Measurements from ENCODE around the gene PHF12.
"Not testable (repeated sequence)": the region's sequence is repeated elsewhere in the genome, so short reads cannot be mapped to it uniquely, and the experiment has no call there.

PHF12 gene

GRCh38 chr17:28885363-28885762 lies 66.0 kb downstream of the PHF12 start:
- DNase-seq (ENCODE audit: low spot score) (no peak), FAIRE-seq (no peak)

GRCh38 chr17:28883967-28884702 lies 67.2 kb downstream of the PHF12 start:
- FAIRE-seq (peak; percentile 52), DNase-seq (ENCODE audit: low spot score) (no peak)

GRCh38 chr17:28882154-28882895 lies 69.0 kb downstream of the PHF12 start:
- FAIRE-seq (no peak), DNase-seq (ENCODE audit: low spot score) (no peak)

- FAIRE-seq (no peak), DNase-seq (ENCODE audit: low spot score) (no peak)
These were observed 69.7 kb downstream of the PHF12 start for GRCh38 chr17:28881533-28882056.

GRCh38 chr17:28880572-28880945 lies 70.8 kb downstream of the PHF12 start:
- DNase-seq (ENCODE audit: low spot score) (no peak), FAIRE-seq (no peak)

GRCh38 chr17:28879886-28880571 lies 71.3 kb downstream of the PHF12 start:
- FAIRE-seq (no peak), DNase-seq (ENCODE audit: low spot score) (no peak)

- FAIRE-seq (no peak), DNase-seq (ENCODE audit: low spot score) (peak; percentile 47)
These were observed 72.3 kb downstream of the PHF12 start for GRCh38 chr17:28878981-28879380.

- FAIRE-seq, result no peak
- DNase-seq (ENCODE audit: low spot score), result no peak
These were observed 73.0 kb downstream of the PHF12 start for GRCh38 chr17:28878158-28878910.

GRCh38 chr17:28877150-28877711 lies 74.1 kb downstream of the PHF12 start:
- not testable (repeated sequence) for FAIRE-seq; DNase-seq (ENCODE audit: low spot score)

GRCh38 chr17:28875848-28876550 lies 75.3 kb downstream of the PHF12 start:
- FAIRE-seq (no peak), DNase-seq (ENCODE audit: low spot score) (no peak)

- FAIRE-seq (no peak), DNase-seq (ENCODE audit: low spot score) (no peak)
These were observed 76.6 kb downstream of the PHF12 start for GRCh38 chr17:28874750-28875149.

- no peak for DNase-seq (ENCODE audit: low spot score)
- no peak for FAIRE-seq
These were observed 77.5 kb downstream of the PHF12 start for GRCh38 chr17:28873839-28874238.

GRCh38 chr17:28871056-28871579 lies 80.2 kb downstream of the PHF12 start:
- FAIRE-seq (no peak), DNase-seq (ENCODE audit: low spot score) (no peak)

GRCh38 chr17:28867276-28867675 lies 84.0 kb downstream of the PHF12 start:
- FAIRE-seq, result no peak
- no peak for DNase-seq (ENCODE audit: low spot score)

GRCh38 chr17:28865946-28866752 lies 85.2 kb downstream of the PHF12 start:
- FAIRE-seq, result no peak
- no peak for DNase-seq (ENCODE audit: low spot score)

- FAIRE-seq (no peak), DNase-seq (ENCODE audit: low spot score) (no peak)
These were observed 86.1 kb downstream of the PHF12 start for GRCh38 chr17:28864991-28865849.

GRCh38 chr17:28863953-28864352 lies 87.4 kb downstream of the PHF12 start:
- no peak for FAIRE-seq
- no peak for DNase-seq (ENCODE audit: low spot score)

GRCh38 chr17:28862561-28862960 lies 88.8 kb downstream of the PHF12 start:
- no peak for DNase-seq (ENCODE audit: low spot score)

More at GRCh38 chr17:28862561-28862960, 88.8 kb downstream of the PHF12 start:
- FAIRE-seq, result no peak

All from urothelium cell line (cell line).